H4 (cell line): ENCODE data around the gene SLC25A21. TPM values are rescaled to one million over a fixed set of nuclear protein-coding genes. Genes with fewer than 3 reads are reported as not detected.

Experiments
- DNase-seq: peaks from one replicate; pipeline ENCODE4 v3.0.0-alpha.2; 2015; ENCODE audit warnings: low spot score
- total RNA-seq: library from RNA; depleted of rRNA; stranded (reverse); fragments of >200 nt; shearing (Covaris generic); gene quantifications from 2 replicates; pipeline ENCODE4 v1.2.3, GENCODE V29; 2014

The SLC25A21 gene
- total RNA-seq, 1 experiment from 2014 or later, result not detected

GRCh38 chr14:36767603-36768281 is 404.7 kb downstream of the SLC25A21 start:
- DNase-seq, result no peak

DNA sequence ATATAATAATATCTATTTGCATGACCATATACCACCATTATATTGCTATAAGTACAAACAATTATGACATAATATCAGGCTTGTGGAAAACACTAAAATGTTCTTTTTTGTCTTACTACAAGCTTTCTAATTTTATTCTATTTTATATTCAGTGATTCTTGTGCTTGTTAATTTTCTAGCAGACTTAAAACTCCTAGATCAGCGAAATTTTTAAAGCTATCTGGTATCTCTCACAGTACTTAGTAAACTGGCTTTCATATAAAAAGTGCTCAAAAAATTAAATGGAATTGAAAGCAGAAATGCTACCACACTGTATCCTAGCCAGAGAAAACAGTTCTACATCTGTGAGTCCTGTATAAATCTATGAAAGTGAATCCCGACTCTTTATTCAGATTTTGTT is 405.4 kb downstream of the SLC25A21 start:
- no peak for DNase-seq

DNA sequence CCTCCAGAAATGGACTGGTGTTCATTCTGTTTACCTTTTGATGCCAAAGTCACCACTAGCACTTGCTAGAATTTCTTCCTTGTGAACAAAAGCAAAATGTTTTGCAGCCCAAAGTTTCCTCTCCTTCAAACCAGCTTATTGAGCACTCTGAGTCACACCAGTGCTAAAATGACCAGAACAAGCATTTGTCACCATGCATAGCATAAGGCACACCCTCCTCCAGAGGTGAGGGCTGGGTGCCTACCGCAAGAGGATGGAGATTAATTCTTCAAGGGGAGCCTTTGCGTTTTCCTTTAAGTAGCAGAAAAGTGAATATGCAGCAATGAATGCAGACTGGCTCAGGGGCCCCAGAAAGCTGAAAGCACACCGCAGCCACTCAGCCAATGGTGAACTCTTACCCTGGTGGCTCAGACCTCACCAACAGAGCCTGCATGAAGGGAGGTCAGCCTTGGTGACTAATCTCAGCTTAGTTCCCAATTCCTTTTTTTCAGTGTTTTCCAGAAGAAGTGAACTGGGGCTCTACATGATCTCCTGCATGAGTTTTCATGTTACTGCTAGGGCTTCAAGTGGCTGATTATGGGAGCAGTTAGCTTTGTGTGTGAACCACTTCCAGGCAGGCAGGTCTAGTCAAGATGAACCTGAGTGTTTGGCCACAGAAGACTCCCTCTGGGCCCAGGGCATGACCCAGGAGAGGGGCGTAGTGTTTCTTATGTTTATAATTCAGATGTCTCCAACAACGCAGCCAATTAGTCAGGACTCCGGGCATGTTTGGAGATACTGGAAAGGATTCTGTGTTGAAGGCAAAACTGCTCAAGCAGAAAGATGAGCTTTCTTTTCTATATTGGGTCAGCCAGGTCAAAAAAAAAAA is 414.4 kb downstream of the SLC25A21 start:
- DNase-seq, result no peak

DNA sequence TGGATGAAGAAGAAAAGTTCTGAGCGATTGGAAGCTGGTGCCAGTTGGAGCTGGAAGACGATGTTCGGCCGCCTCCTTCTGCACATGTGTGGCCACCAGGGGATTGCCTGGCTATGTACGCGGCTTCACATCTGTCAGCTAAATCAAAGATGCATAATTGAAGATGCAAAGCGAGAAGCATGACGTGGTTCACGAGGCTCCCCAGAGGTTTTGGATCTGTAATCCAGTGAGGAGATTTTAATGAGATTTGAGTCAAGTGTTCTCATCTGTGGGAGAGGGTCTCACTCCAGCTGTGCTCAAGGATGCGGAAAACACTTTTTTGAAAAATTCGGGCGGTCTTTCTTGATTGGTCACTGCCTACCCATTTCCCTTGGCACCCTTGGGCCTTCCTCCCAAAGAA is 416.2 kb downstream of the SLC25A21 start:
- DNase-seq, result no peak

GRCh38 chr14:36755756-36756155 is 416.6 kb downstream of the SLC25A21 start:
- no peak for DNase-seq

- DNase-seq, result no peak
These were observed 420.5 kb downstream of the SLC25A21 start for GRCh38 chr14:36751920-36752319.

- no peak for DNase-seq
These were observed 421.3 kb downstream of the SLC25A21 start for GRCh38 chr14:36751106-36751505.

- DNase-seq, result no peak
These were observed 422.2 kb downstream of the SLC25A21 start for GRCh38 chr14:36750244-36750643.

- DNase-seq, result no peak
These were observed 423.7 kb downstream of the SLC25A21 start for GRCh38 chr14:36748610-36749213.

GRCh38 chr14:36747411-36748184 is 424.8 kb downstream of the SLC25A21 start:
- DNase-seq, result no peak

DNA sequence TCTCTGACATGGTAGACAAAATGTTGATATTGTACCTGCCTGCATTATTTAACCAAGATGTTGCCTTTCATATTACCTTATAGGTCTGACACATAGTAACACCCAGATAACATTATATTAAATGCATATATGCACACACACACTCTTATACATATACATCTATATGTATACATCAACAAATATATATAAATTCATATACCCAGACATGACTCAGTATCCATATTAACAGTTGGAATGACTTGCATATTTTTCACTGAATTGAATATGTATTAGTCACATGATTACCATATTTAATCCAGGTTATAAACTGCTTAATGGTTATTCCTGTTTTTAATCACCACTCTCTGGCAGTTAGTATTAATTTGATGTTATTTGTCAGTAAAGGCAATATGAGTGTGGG is 425.5 kb downstream of the SLC25A21 start:
- DNase-seq, result no peak

DNA sequence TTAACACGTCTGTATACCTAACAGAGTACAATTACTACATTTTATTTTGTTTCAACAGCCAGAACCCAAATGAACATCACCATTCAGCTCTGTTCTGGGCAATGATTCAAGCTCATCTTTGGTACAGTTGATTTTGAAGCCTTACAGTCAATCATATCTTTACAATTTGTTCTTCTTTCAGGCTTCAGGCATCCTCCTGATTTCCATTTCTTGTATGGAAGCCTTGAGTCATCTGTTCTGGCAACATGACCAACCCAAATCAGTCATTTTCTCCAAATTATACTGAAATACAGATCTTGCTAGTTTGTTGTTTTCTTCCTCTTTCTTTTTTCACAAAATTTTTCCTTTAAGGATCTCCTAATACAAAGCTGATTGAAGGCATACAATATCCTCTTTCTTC is 430.5 kb downstream of the SLC25A21 start:
- DNase-seq, result no peak

- peak; percentile 73 for DNase-seq
These were observed 434.1 kb downstream of the SLC25A21 start for GRCh38 chr14:36738269-36738668.

GRCh38 chr14:36726128-36726527 is 446.3 kb downstream of the SLC25A21 start:
- no peak for DNase-seq

DNA sequence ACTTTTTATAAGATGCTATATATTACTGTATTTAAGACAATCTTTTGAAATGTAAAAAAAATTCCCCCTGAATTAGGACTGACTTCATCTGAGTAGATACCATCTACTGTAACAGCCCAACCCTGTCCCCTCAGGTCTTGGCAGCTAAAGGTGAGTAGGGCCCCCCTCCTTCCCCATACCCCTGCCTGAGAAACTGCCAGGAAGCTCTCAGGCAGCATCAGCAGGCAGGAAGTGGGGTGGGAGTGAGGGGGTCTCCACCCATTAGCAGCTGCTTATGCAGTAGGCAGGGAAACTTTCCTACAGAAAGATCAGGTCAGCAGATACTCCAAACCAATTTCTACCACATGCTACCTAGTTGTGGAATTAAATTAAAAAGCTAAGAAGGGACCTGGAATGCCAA is 448.2 kb downstream of the SLC25A21 start:
- no peak for DNase-seq

DNA sequence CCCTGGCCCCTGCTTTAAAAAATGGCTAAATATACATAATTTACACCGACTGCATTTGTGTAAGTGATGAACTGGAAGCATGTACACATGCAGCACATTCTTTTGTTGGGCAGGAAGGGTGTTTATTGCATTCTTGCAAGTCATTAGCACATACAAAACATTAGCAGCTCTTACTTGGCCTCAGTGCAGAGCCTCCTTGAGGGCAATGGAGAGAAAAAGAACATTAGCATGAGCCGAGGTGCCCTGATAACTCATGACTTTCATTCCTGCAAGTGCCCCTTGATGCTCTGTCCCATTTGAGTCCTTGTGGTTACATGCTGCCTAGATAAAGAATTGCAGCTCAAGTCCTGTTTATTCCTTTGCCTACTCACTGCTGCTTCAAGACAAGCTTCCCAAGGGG is 448.9 kb downstream of the SLC25A21 start:
- DNase-seq, result no peak

DNA sequence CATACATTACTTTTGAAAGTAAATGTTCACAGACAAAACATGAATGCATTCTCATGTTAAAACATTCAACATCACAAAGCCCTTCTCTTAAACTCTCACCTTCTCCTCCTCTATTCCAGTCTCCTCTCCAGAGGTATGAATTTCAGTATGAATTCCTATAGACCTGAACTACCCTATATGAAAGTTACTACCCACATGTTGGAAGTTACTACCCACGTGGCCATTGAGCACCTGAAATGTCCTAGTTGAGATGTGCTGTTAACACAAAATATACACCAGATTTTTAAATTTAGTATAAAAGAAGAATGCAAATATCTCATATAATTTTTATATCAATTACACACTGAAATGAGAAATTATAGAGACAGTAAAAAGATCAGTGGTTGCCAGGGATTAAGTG is 450.5 kb downstream of the SLC25A21 start:
- DNase-seq, result no peak

DNA sequence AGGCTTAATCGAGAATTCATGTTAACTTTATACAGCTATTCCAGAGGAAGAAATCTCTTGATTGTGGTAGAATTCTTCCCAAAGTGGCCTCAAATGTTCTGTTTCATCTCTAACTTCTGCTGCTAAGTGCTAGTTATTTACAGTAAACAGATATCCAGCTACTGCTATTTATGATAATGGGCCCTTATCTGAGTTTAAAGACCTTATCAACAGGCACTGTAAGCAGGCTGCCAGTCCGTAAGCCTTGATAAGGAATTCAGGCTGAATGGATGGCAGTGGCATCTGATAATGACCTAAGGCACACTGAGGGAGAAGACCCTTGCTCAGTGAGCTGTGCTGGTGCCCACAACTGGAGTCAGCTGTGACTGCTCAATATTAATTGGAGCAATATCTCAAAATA is 451.7 kb downstream of the SLC25A21 start:
- DNase-seq, result no peak

DNA sequence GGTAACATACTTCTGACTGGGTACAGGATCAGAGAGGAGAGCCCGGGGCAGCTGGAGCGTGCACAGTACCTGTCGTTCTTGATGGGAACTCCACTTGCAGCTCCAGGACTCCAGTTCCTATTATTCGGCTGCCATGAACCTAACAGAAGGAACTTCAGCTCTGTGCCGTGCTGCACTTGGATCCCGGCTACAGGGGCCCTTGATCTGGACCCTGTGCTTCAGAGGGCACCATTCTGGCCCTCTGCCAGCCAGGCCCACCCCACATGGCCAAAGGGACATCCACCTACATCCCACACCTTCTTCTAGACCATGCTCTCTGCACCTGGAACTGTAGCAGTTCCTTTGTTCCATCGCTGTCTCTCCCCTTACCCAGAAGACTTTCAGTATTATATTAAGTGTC is 452.6 kb downstream of the SLC25A21 start:
- no peak for DNase-seq

DNA sequence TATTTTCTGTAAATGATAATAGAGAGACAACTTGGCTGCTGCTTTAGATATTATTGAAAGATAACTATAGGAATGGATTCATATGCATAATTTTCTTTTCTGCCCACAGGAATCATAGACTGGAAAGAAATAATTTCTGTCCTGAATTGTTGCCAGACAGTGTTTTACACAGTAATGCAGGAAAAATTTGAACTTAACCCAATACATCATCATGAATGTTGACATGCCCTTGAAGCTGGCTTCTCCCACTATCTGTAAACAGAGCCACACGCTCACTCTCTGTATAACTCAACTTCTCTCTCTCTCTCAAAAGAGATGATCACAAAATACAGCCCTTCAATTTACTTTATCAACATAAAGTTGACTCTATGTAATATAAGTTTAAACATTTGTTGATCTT is 454.2 kb downstream of the SLC25A21 start:
- no peak for DNase-seq

- DNase-seq, result no peak
These were observed 455.0 kb downstream of the SLC25A21 start for GRCh38 chr14:36717363-36717762.

DNA sequence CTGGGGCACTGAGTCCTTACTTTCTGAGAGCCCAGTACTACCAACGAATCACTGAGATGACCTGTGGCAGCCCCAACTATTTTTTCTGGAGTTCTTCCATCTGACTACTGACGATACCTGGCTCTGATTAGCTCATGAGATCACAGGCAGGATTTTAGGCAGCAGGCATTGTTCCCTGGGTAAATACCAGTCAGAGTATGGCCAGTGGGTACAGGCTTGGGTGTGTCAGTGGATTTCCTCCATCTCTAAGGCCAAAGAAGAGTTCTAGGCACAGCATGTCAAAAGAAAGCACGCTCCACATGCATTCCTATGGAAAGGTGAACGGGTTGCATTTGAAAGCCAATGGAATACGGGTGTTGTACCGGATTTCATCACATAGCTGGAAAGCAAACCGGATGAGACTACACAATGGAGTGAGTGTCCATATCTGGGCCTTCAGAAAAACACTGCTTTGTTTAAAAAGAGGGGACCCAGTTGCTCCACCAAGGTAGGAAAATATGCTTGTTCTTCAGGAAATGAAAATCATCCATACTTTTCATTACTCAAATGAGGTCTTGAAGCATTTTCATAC is 455.7 kb downstream of the SLC25A21 start:
- no peak for DNase-seq
